Prostate gland (tissue), 2 donors: Measurements from ENCODE around the gene RELL1. TPM values are rescaled to one million over a fixed set of nuclear protein-coding genes. Genes with fewer than 3 reads are reported as not detected.

Source experiments
- DNase-seq: peaks from one replicate; pipeline ENCODE4 v3.0.0-alpha.2; 2019; ENCODE audit warnings: low spot score
- H3K27ac ChIP-seq, 2 donors: fragments of 200-600 bp; sonication (generic); 2 replicates each; pipeline ENCODE4 v1.5.1; 2017 to 2019
- H3K27me3 ChIP-seq: fragments of 200-600 bp; sonication (generic); replicated peaks from 2 replicates; pipeline ENCODE4 v1.5.1; 2019; ENCODE audit not compliant: insufficient read depth
- H3K36me3 ChIP-seq, 2 donors: fragments of 200-600 bp; sonication (generic); 1 replicate in 1 of 2; 2 replicates in 1 of 2; pipeline versions ENCODE4 v1.5.1 to v1.8.1; 2017 to 2019
- H3K4me1 ChIP-seq: fragments of 200-600 bp; sonication (generic); replicated peaks from 2 replicates; pipeline ENCODE4 v1.5.1; 2019
- H3K4me3 ChIP-seq, 2 donors: fragments of 200-600 bp; sonication (generic); 2 replicates each; pipeline ENCODE4 v1.5.1; 2017 to 2019
- H3K9me3 ChIP-seq: fragments of 200-600 bp; sonication (generic); 2 replicates; pipeline ENCODE4 v1.5.1; 2017
- CTCF ChIP-seq, 4 experiments: fragments of 200-600 bp in 2 of 4; fragments of 450-650 bp in 2 of 4; sonication (generic) in 2 of 4; IDR thresholded peaks; 1 replicate in 3 of 4; 2 replicates in 1 of 4; pipeline ENCODE4 v1.5.1; 2016 to 2019; ENCODE audit warnings: antibody characterized with exemption in 4 of 4, mild to moderate bottlenecking in 2 of 4, moderate library complexity in 2 of 4
- POLR2A ChIP-seq: fragments of 450-650 bp; IDR thresholded peaks from one replicate; pipeline ENCODE4 v1.6.1; 2016; ENCODE audit warnings: antibody characterized with exemption, mild to moderate bottlenecking
- POLR2AphosphoS5 ChIP-seq: sonication (generic); formaldehyde crosslinking; IDR thresholded peaks from one replicate; pipeline ENCODE4 v1.6.1; 2017; ENCODE audit warnings: antibody characterized with exemption
- WGBS: methylation state at CpG from one replicate; pipeline ENCODE4 v1.1.5; 2018; 5-methylcytosine and 5-hydroxymethylcytosine counted together
- intact Hi-C: fragments of 100-400 bp; cut with DNase I; formaldehyde crosslinking; loops from one replicate; pipeline ENCODE4 v1.14.2; 2022
- total RNA-seq, 2 donors: library from RNA; depleted of rRNA; stranded (reverse); fragments of >200 nt; gene quantifications; one replicate each; pipeline ENCODE4 v1.1.0, GENCODE V29; 2016

The RELL1 gene
- total RNA-seq, 2 donors from 2014 or later = 18.9 to 26.2 TPM

GRCh38 chr4:37679301-37679700 lies 6.9 kb downstream of the RELL1 start:
- H3K4me1 ChIP-seq = no peaks in the 10 kb centered on the region
- WGBS = 93% methylated on average over 2 of the region's 2 CpGs
- H3K27ac ChIP-seq = no peak overlapping the region
- DNase-seq = no peak
- TF ChIP-seq POLR2A (no peak), POLR2AphosphoS5 (no peak), CTCF (IDR thresholded peaks at IDR 0.05) (no peak)
- no peak overlapping the region for H3K4me3 ChIP-seq
- no peaks in the 10 kb centered on the region for H3K36me3 ChIP-seq
- no peaks in the 10 kb centered on the region for H3K27me3 ChIP-seq
- H3K9me3 ChIP-seq = no peaks in the 10 kb centered on the region
- intact Hi-C loops = no loop called here

GRCh38 chr4:37678624-37679023 lies 7.6 kb downstream of the RELL1 start:
- intact Hi-C loops = no loop called here
- no peak for DNase-seq
- no peak overlapping the region for H3K27ac ChIP-seq
- no peak overlapping the region for H3K4me3 ChIP-seq
- TF ChIP-seq POLR2A (no peak), CTCF (IDR thresholded peaks at IDR 0.05) (no peak), POLR2AphosphoS5 (no peak)
- no peaks in the 10 kb centered on the region for H3K9me3 ChIP-seq
- H3K36me3 ChIP-seq = no peaks in the 10 kb centered on the region
- H3K27me3 ChIP-seq = no peaks in the 10 kb centered on the region
- H3K4me1 ChIP-seq = no peaks in the 10 kb centered on the region
- WGBS = 53% methylated on average over 3 of the region's 3 CpGs

- no peak for DNase-seq
- H3K9me3 ChIP-seq = no peaks in the 10 kb centered on the region
- H3K36me3 ChIP-seq = no peaks in the 10 kb centered on the region
- TF ChIP-seq POLR2A = no peak
- no peak for TF ChIP-seq CTCF (IDR thresholded peaks at IDR 0.05)
- no peak for TF ChIP-seq POLR2AphosphoS5
- no peak overlapping the region for H3K4me3 ChIP-seq
- H3K27ac ChIP-seq = no peak overlapping the region
- no peaks in the 10 kb centered on the region for H3K4me1 ChIP-seq
- H3K27me3 ChIP-seq = no peaks in the 10 kb centered on the region
- 47% methylated on average over 1 of the region's 1 CpG for WGBS
- intact Hi-C loops = no loop called here
Measured at GRCh38 chr4:37675587-37676290, 10.4 kb downstream of the RELL1 start.

- no peak for TF ChIP-seq POLR2AphosphoS5
- no peak for TF ChIP-seq CTCF (IDR thresholded peaks at IDR 0.05)
- TF ChIP-seq POLR2A = no peak
- no peak overlapping the region for H3K4me3 ChIP-seq
- H3K27me3 ChIP-seq = no peaks in the 10 kb centered on the region
- intact Hi-C loops = no loop called here
- no peaks in the 10 kb centered on the region for H3K9me3 ChIP-seq
- WGBS = 44% methylated on average over 5 of the region's 5 CpGs
- H3K4me1 ChIP-seq = no peaks in the 10 kb centered on the region
- H3K36me3 ChIP-seq = no peaks in the 10 kb centered on the region
- no peak overlapping the region for H3K27ac ChIP-seq
- no peak for DNase-seq
Measured at GRCh38 chr4:37674439-37674838, 11.7 kb downstream of the RELL1 start.

- DNase-seq = no peak
- intact Hi-C loops = no loop called here
- no peaks in the 10 kb centered on the region for H3K27me3 ChIP-seq
- H3K4me1 ChIP-seq = no peaks in the 10 kb centered on the region
- TF ChIP-seq POLR2AphosphoS5 = no peak
- no peak for TF ChIP-seq CTCF (IDR thresholded peaks at IDR 0.05)
- TF ChIP-seq POLR2A = no peak
- WGBS = 91% methylated on average over 4 of the region's 4 CpGs
- no peak overlapping the region for H3K27ac ChIP-seq
- H3K9me3 ChIP-seq = no peaks in the 10 kb centered on the region
- no peak overlapping the region for H3K4me3 ChIP-seq
- H3K36me3 ChIP-seq = no peaks in the 10 kb centered on the region
Measured at GRCh38 chr4:37673538-37674192, 12.5 kb downstream of the RELL1 start.
